Activated CD4-positive, CD25-positive, alpha-beta regulatory T cell treated with anti-CD3 and anti-CD28 coated beads, Interleukin-2, amount 50 U/mL, for 72 hours (primary cell): Measurements from ENCODE around the gene GK.
"Not testable (repeated sequence)": the region's sequence is repeated elsewhere in the genome, so short reads cannot be mapped to it uniquely, and the experiment has no call there.

Experiments
- DNase-seq: peaks from one replicate; pipeline ENCODE4 v3.0.0; 2021

GK gene

GRCh38 chrX:30654989-30655607, 1.9 kb downstream of the GK start:
- DNase-seq: no peak

- no peak for DNase-seq
Measured at GRCh38 chrX:30655991-30656390, 2.8 kb downstream of the GK start.

GRCh38 chrX:30657196-30658161, 4.3 kb downstream of the GK start:
- DNase-seq: no peak

- no peak for DNase-seq
Measured at GRCh38 chrX:30659421-30659820, 6.2 kb downstream of the GK start.

- DNase-seq: no peak
Measured at GRCh38 chrX:30661228-30661627, 8.0 kb downstream of the GK start.

GRCh38 chrX:30663322-30663721, 10.1 kb downstream of the GK start:
- DNase-seq: no peak

- no peak for DNase-seq
Measured at GRCh38 chrX:30665471-30665870, 12.2 kb downstream of the GK start.

GRCh38 chrX:30666094-30666493, 12.9 kb downstream of the GK start:
- no peak for DNase-seq

- no peak for DNase-seq
Measured at GRCh38 chrX:30668581-30668980, 15.4 kb downstream of the GK start.

- DNase-seq: not testable (repeated sequence)
Measured at GRCh38 chrX:30671189-30671588, 18.0 kb downstream of the GK start.

- no peak for DNase-seq
Measured at GRCh38 chrX:30673127-30673796, 20.0 kb downstream of the GK start.

GRCh38 chrX:30673884-30674598, 20.8 kb downstream of the GK start:
- DNase-seq: no peak

GRCh38 chrX:30674799-30675198, 21.6 kb downstream of the GK start:
- no peak for DNase-seq

- no peak for DNase-seq
Measured at GRCh38 chrX:30679369-30679768, 26.1 kb downstream of the GK start.

- no peak for DNase-seq
Measured at GRCh38 chrX:30680618-30681017, 27.4 kb downstream of the GK start.

- no peak for DNase-seq
Measured at GRCh38 chrX:30688641-30689040, 35.4 kb downstream of the GK start.

GRCh38 chrX:30689116-30689515, 35.9 kb downstream of the GK start:
- DNase-seq: no peak

GRCh38 chrX:30690330-30690729, 37.1 kb downstream of the GK start:
- DNase-seq: no peak

- no peak for DNase-seq
Measured at GRCh38 chrX:30693999-30694650, 40.9 kb downstream of the GK start.

GRCh38 chrX:30702736-30703135, 49.5 kb downstream of the GK start:
- DNase-seq: no peak

GRCh38 chrX:30706216-30706775, 53.1 kb downstream of the GK start:
- DNase-seq: no peak

GRCh38 chrX:30712214-30712613, 59.0 kb downstream of the GK start:
- DNase-seq: no peak
